ENCODE measurements around the gene STON2. TPM values are rescaled to one million over a fixed set of nuclear protein-coding genes. Genes with fewer than 3 reads are reported as not detected.

STON2 gene
- total RNA-seq, 1 experiment from 2014 or later, result 9.1 TPM

- BruUV-seq (replicated peaks), result no TSS peak
- Histone ChIP-seq H3K9me3 (ENCODE audit: insufficient read depth, low read depth) (no peaks in the 10 kb centered on the region), H3K4me1 (replicated peaks; ENCODE audit: insufficient read depth) (peaks cover 5% of the 10 kb centered on the region), H3K4me3 (no peak overlapping the region), H3K79me2 (ENCODE audit: low read depth) (no peaks in the 10 kb centered on the region), H3K27me3 (ENCODE audit: insufficient read depth, low read depth) (no peaks in the 10 kb centered on the region), H3K36me3 (ENCODE audit: low read depth) (no peaks in the 10 kb centered on the region), H3K27ac (no peak overlapping the region), H3K4me2 (no peak overlapping the region), H2AFZ (no peak overlapping the region), H3K9me2 (ENCODE audit: insufficient read depth) (no peaks in the 10 kb centered on the region), H4K20me1 (ENCODE audit: insufficient read depth) (no peaks in the 10 kb centered on the region), H3F3A (ENCODE audit: insufficient read depth, low read depth) (no peaks in the 10 kb centered on the region)
- POLR2A ChIA-PET (ENCODE audit: unreplicated experiment), result no interaction called here
- no peak for TF ChIP-seq EZH2 (IDR thresholded peaks at IDR 0.05; ENCODE audit: low read depth)
- no peak for TF ChIP-seq CTCF (conservative IDR thresholded peaks at IDR 0.05)
- intact Hi-C loops (cut with micrococcal nuclease; ENCODE audit: unreplicated experiment), result no loop called here
- CTCF ChIA-PET, result no interaction called here
- DNase-seq, result no peak
These were observed 68.7 kb downstream of the STON2 start for GRCh38 chr14:81331229-81332021.

- BruUV-seq (replicated peaks), result no TSS peak
- H4K20me1 ChIP-seq (ENCODE audit: insufficient read depth), result no peaks in the 10 kb centered on the region
- peaks cover 11% of the 10 kb centered on the region for H3K4me1 ChIP-seq (replicated peaks; ENCODE audit: insufficient read depth)
- no peak overlapping the region for H2AFZ ChIP-seq
- CTCF ChIA-PET, result no interaction called here
- TF ChIP-seq CTCF (conservative IDR thresholded peaks at IDR 0.05), result no peak
- TF ChIP-seq EZH2 (IDR thresholded peaks at IDR 0.05; ENCODE audit: low read depth), result no peak
- no peak overlapping the region for H3K4me3 ChIP-seq
- H3K27me3 ChIP-seq (ENCODE audit: insufficient read depth, low read depth), result no peaks in the 10 kb centered on the region
- H3F3A ChIP-seq (ENCODE audit: insufficient read depth, low read depth), result no peaks in the 10 kb centered on the region
- intact Hi-C loops (cut with micrococcal nuclease; ENCODE audit: unreplicated experiment), result no loop called here
- POLR2A ChIA-PET (ENCODE audit: unreplicated experiment), result no interaction called here
- H3K9me2 ChIP-seq (ENCODE audit: insufficient read depth), result no peaks in the 10 kb centered on the region
- no peaks in the 10 kb centered on the region for H3K36me3 ChIP-seq (ENCODE audit: low read depth)
- DNase-seq, result no peak
- no peak overlapping the region for H3K27ac ChIP-seq
- no peaks in the 10 kb centered on the region for H3K79me2 ChIP-seq (ENCODE audit: low read depth)
- H3K4me2 ChIP-seq, result no peak overlapping the region
- H3K9me3 ChIP-seq (ENCODE audit: insufficient read depth, low read depth), result no peaks in the 10 kb centered on the region
These were observed 69.5 kb downstream of the STON2 start for GRCh38 chr14:81330619-81331122.

- Histone ChIP-seq H3K4me3 (no peak overlapping the region), H3K27ac (no peak overlapping the region), H3K36me3 (ENCODE audit: low read depth) (no peaks in the 10 kb centered on the region), H3K4me1 (replicated peaks; ENCODE audit: insufficient read depth) (peaks cover 12% of the 10 kb centered on the region), H3K4me2 (no peak overlapping the region), H4K20me1 (ENCODE audit: insufficient read depth) (no peaks in the 10 kb centered on the region), H3K9me3 (ENCODE audit: insufficient read depth, low read depth) (no peaks in the 10 kb centered on the region), H3F3A (ENCODE audit: insufficient read depth, low read depth) (no peaks in the 10 kb centered on the region), H2AFZ (no peak overlapping the region), H3K9me2 (ENCODE audit: insufficient read depth) (no peaks in the 10 kb centered on the region), H3K79me2 (ENCODE audit: low read depth) (no peaks in the 10 kb centered on the region), H3K27me3 (ENCODE audit: insufficient read depth, low read depth) (no peaks in the 10 kb centered on the region)
- no TSS peak for BruUV-seq (replicated peaks)
- intact Hi-C loops (cut with micrococcal nuclease; ENCODE audit: unreplicated experiment), result loop anchor here (10.0 kb wide), 1 partner anchor 105 kb away; no protein-coding TSS in a partner anchor
- POLR2A ChIA-PET (ENCODE audit: unreplicated experiment), result no interaction called here
- no peak for TF ChIP-seq CTCF (conservative IDR thresholded peaks at IDR 0.05)
- TF ChIP-seq EZH2 (IDR thresholded peaks at IDR 0.05; ENCODE audit: low read depth), result no peak
- no peak for DNase-seq
- CTCF ChIA-PET, result no interaction called here
These were observed 70.3 kb downstream of the STON2 start for GRCh38 chr14:81329640-81330381.
